Measurements from ENCODE around the gene DBET.

DBET gene

GRCh38 chr4:190016369-190017289, 47.7 kb upstream of the DBET start:
- Histone ChIP-seq H2BK120ac (ENCODE audit: low read depth, low read length) (no peak overlapping the region), H3K36me3 (replicated peaks in 1 of 2; ENCODE audit: control insufficient read depth in 2 of 2, insufficient read depth in 2 of 2, low read length in 2 of 2) (no peaks in the 10 kb centered on the region)

DNA sequence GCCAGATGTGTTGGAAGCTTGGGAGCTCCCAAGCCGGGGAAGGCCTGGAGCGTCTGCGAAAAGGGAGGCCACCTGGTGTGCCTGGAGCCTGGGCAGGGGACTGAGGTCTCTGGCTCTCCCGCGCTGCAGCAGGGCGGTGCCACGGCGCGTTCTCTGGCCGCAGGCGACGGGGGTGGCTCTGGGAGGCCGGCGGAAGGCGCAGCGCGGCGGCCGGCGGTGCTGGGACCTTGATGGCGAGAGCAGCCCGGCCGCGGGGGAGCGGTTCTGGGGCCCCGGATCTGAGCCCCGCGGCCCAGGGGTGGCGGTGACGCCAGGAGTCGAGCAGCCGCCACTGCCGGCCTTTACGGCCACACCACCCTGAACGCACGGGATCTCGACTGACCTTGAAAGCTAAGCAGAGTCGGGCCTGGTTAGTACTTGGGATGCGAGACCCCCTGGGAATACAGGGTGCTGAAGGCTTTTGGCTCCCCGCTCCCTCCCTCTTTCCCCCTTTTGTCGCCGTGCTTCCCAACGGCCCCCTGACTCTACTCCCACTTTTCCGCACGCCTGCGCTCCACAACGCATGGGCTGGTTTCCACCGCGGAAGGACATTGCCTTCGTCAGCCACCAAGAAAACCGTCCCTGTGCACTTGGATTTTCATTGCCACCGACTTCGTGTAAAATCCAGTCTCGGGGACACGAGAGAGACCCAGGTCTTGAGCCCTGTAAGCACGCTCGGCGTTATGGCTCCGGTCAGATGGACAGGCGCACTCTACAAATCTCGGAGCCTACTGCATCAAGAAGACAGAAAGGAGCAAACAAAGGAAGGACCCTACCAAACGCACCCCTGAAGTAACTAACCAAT, 46.7 kb upstream of the DBET start:
- Histone ChIP-seq H2BK120ac (ENCODE audit: low read depth, low read length) (no peak overlapping the region), H4K8ac (ENCODE audit: low read depth, low read length) (no peak overlapping the region), H3K18ac (ENCODE audit: low read length) (peak overlapping the region; percentile 64), H3K4ac (ENCODE audit: low read length) (no peak overlapping the region), H3K4me2 (ENCODE audit: insufficient read depth, low read length, poor library complexity, severe bottlenecking) (peak overlapping the region; percentile 54), H2BK12ac (ENCODE audit: low read length) (no peak overlapping the region), H2BK5ac (ENCODE audit: low read length) (no peak overlapping the region), H2BK15ac (ENCODE audit: low read length) (no peak overlapping the region), H3K9ac (ENCODE audit: low read depth, low read length, poor library complexity) (peak overlapping the region; percentile 44), H3K9me3 (replicated peaks in 1 of 2; ENCODE audit: control insufficient read depth in 2 of 2, insufficient read depth in 1 of 2, low read depth in 1 of 2, low read length in 2 of 2) (peaks cover 13 to 17% of the 10 kb centered on the region in 2 donors), H3K79me1 (ENCODE audit: low read depth, low read length) (no peaks in the 10 kb centered on the region), H4K91ac (ENCODE audit: low read depth, low read length, poor library complexity) (no peak overlapping the region), H3K27ac (replicated peaks; ENCODE audit: low read length) (no peak overlapping the region), H3K4me3 (ENCODE audit: low read length in 2 of 2) (peak overlapping the region; percentile 33 to 70), H2AFZ (ENCODE audit: low read length) (peak overlapping the region; percentile 74), H3K27me3 (ENCODE audit: control insufficient read depth in 3 of 3, insufficient read depth in 3 of 3, low read depth in 1 of 3, low read length in 3 of 3) (peaks cover 54 to 86% (median 72%) of the 10 kb centered on the region in 3 experiments), H3K23ac (ENCODE audit: low read depth, low read length, poor library complexity) (peak overlapping the region; percentile 31), H3K36me3 (replicated peaks in 1 of 2; ENCODE audit: control insufficient read depth in 2 of 2, insufficient read depth in 2 of 2, low read length in 2 of 2) (no peaks in the 10 kb centered on the region), H3K4me1 (ENCODE audit: control insufficient read depth in 2 of 2, insufficient read depth in 1 of 2, low read depth in 1 of 2, low read length in 2 of 2) (peaks cover 0 to 4% of the 10 kb centered on the region in 2 donors), H2AK5ac (ENCODE audit: low read depth, low read length) (no peak overlapping the region), H3K14ac (ENCODE audit: low read length) (no peak overlapping the region)
- DNase-seq (ENCODE audit: low spot score): no peak
- WGBS, 2 donors (ENCODE audit: extremely low coverage in 2 of 2, insufficient read length in 2 of 2, insufficient replicate concordance in 1 of 2): no CpG with 5 or more reads among the region's 62 CpGs

More at GRCh38 chr4:190016369-190017289, 47.7 kb upstream of the DBET start:
- Histone ChIP-seq H3K27ac (replicated peaks; ENCODE audit: low read length) (no peak overlapping the region), H3K4me3 (ENCODE audit: low read length in 2 of 2) (peak overlapping the region; percentile 33 to 44), H3K18ac (ENCODE audit: low read length) (peak overlapping the region; percentile 84), H2BK12ac (ENCODE audit: low read length) (peak overlapping the region; percentile 73), H3K4me1 (ENCODE audit: control insufficient read depth in 2 of 2, insufficient read depth in 1 of 2, low read depth in 1 of 2, low read length in 2 of 2) (peaks cover 0 to 4% of the 10 kb centered on the region in 2 donors), H4K91ac (ENCODE audit: low read depth, low read length, poor library complexity) (no peak overlapping the region), H3K9me3 (replicated peaks in 1 of 2; ENCODE audit: control insufficient read depth in 2 of 2, insufficient read depth in 1 of 2, low read depth in 1 of 2, low read length in 2 of 2) (peaks cover 13 to 18% of the 10 kb centered on the region in 2 donors), H3K4ac (ENCODE audit: low read length) (no peak overlapping the region), H3K4me2 (ENCODE audit: insufficient read depth, low read length, poor library complexity, severe bottlenecking) (peak overlapping the region; percentile 54), H3K27me3 (ENCODE audit: control insufficient read depth in 3 of 3, insufficient read depth in 3 of 3, low read depth in 1 of 3, low read length in 3 of 3) (peaks cover 53 to 94% (median 71%) of the 10 kb centered on the region in 3 experiments), H3K23ac (ENCODE audit: low read depth, low read length, poor library complexity) (no peak overlapping the region), H3K9ac (ENCODE audit: low read depth, low read length, poor library complexity) (peak overlapping the region; percentile 50), H2BK15ac (ENCODE audit: low read length) (no peak overlapping the region), H4K8ac (ENCODE audit: low read depth, low read length) (no peak overlapping the region), H2AFZ (ENCODE audit: low read length) (peak overlapping the region; percentile 93), H2AK5ac (ENCODE audit: low read depth, low read length) (no peak overlapping the region), H2BK5ac (ENCODE audit: low read length) (no peak overlapping the region), H3K14ac (ENCODE audit: low read length) (no peak overlapping the region), H3K79me1 (ENCODE audit: low read depth, low read length) (no peaks in the 10 kb centered on the region)
- WGBS, 2 donors (ENCODE audit: extremely low coverage in 2 of 2, insufficient read length in 2 of 2, insufficient replicate concordance in 1 of 2): no CpG with 5 or more reads among the region's 43 CpGs
- DNase-seq (ENCODE audit: low spot score): no peak

DNA sequence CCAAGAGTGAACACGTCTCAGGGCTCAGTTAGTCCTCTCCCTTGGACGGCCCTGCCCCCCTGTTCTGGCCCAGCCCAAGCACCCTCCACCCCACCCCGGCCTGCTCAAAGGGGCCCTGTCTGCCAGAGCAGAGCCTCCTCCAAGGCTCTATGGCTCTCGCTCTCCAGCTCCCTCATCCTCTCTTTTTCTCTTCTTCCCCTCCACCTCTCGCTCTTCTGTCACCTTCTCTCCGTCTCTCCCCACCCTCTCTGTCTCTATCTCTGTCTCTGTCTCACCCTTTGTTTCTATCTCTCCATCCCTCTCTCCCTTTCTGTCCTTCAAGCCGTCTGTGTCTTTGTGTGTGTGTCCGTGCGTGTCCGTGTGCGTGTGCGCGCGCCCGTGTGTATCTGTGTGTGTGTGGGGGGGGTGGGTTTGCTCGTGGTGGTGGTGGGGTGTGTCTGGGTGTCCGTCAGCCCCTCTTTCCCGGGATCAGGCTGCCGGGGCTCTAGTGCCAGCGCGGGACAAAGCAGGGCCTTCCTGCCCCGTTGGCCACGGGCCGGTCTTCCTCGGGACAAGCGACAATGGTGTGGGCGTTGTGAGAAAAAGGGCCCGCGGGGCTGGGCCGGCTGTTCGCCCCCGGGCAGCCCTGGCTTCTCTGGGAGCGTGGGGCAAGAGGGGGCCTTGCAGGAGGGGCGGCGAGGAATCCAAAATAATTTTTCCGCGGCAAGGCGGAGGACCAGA, 45.9 kb upstream of the DBET start:
- peak overlapping the region; percentile 74 for H2AFZ ChIP-seq (ENCODE audit: low read length)
- WGBS, 2 donors (ENCODE audit: extremely low coverage in 2 of 2, insufficient read length in 2 of 2, insufficient replicate concordance in 1 of 2): no CpG with 5 or more reads among the region's 38 CpGs
- no peaks in the 10 kb centered on the region for H3K36me3 ChIP-seq (replicated peaks in 1 of 2; ENCODE audit: control insufficient read depth in 2 of 2, insufficient read depth in 2 of 2, low read length in 2 of 2)
- H3K27ac ChIP-seq (replicated peaks; ENCODE audit: low read length): no peak overlapping the region
- H2BK15ac ChIP-seq (ENCODE audit: low read length): no peak overlapping the region
- H4K8ac ChIP-seq (ENCODE audit: low read depth, low read length): no peak overlapping the region
- H2AK5ac ChIP-seq (ENCODE audit: low read depth, low read length): no peak overlapping the region
- H3K9me3 ChIP-seq (replicated peaks in 1 of 2; ENCODE audit: control insufficient read depth in 2 of 2, insufficient read depth in 1 of 2, low read depth in 1 of 2, low read length in 2 of 2): peaks cover 13 to 15% of the 10 kb centered on the region in 2 donors
- H3K4me3 ChIP-seq (ENCODE audit: low read length in 2 of 2): peak overlapping the region in 1 of 2 donors; percentile 33
- no peak overlapping the region for H3K18ac ChIP-seq (ENCODE audit: low read length)
- H3K27me3 ChIP-seq (ENCODE audit: control insufficient read depth in 3 of 3, insufficient read depth in 3 of 3, low read depth in 1 of 3, low read length in 3 of 3): peaks cover 55 to 82% (median 76%) of the 10 kb centered on the region in 3 experiments
- no peak overlapping the region for H3K23ac ChIP-seq (ENCODE audit: low read depth, low read length, poor library complexity)
- no peak overlapping the region for H2BK120ac ChIP-seq (ENCODE audit: low read depth, low read length)
- H2BK5ac ChIP-seq (ENCODE audit: low read length): no peak overlapping the region
- DNase-seq (ENCODE audit: low spot score): no peak
- no peak overlapping the region for H3K9ac ChIP-seq (ENCODE audit: low read depth, low read length, poor library complexity)
- H3K4me2 ChIP-seq (ENCODE audit: insufficient read depth, low read length, poor library complexity, severe bottlenecking): peak overlapping the region; percentile 57
- H3K4me1 ChIP-seq (ENCODE audit: control insufficient read depth in 2 of 2, insufficient read depth in 1 of 2, low read depth in 1 of 2, low read length in 2 of 2): peaks cover 0 to 4% of the 10 kb centered on the region in 2 donors
- H3K4ac ChIP-seq (ENCODE audit: low read length): no peak overlapping the region
- no peaks in the 10 kb centered on the region for H3K79me1 ChIP-seq (ENCODE audit: low read depth, low read length)
- H2BK12ac ChIP-seq (ENCODE audit: low read length): peak overlapping the region; percentile 26
- H4K91ac ChIP-seq (ENCODE audit: low read depth, low read length, poor library complexity): no peak overlapping the region
- peak overlapping the region; percentile 21 for H3K14ac ChIP-seq (ENCODE audit: low read length)
